Measurements from ENCODE around the gene UVRAG.
A peak's percentile ranks its signal among the peaks of the same experiment; 100 is the strongest.

The UVRAG gene

DNA sequence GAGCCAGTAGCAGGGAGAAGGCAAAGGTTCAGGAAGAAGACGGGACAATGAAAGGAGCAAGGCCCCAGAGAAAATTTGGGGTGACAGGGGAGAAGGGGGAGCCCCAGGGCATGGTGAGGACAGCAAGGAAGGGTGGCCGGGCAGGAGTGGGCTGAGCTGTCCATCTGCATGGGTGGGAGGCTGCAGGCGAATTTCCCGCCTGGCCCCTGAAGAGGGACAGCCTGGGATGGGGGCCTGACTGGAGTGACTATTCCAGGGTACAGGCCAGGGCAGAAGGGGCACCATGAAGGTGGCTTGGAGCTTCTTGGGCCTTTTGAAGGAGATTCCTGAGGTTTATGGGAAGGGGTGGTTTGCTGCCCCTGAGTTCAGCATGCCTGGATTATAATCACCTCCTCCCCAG is 335.1 kb downstream of the UVRAG start:
- Histone ChIP-seq H3K27me3 (no peaks in the 10 kb centered on the region), H3K9me3 (no peaks in the 10 kb centered on the region), H3K27ac (no peak overlapping the region), H3K4me2 (no peak overlapping the region), H3K9ac (no peak overlapping the region), H3K4me3 (no peak overlapping the region), H3K36me3 (no peaks in the 10 kb centered on the region), H4K20me1 (no peaks in the 10 kb centered on the region), H3K4me1 (peaks cover 22% of the 10 kb centered on the region)
- TF ChIP-seq Cebpa-rat (IDR thresholded peaks at IDR 0.05): no peak

DNA sequence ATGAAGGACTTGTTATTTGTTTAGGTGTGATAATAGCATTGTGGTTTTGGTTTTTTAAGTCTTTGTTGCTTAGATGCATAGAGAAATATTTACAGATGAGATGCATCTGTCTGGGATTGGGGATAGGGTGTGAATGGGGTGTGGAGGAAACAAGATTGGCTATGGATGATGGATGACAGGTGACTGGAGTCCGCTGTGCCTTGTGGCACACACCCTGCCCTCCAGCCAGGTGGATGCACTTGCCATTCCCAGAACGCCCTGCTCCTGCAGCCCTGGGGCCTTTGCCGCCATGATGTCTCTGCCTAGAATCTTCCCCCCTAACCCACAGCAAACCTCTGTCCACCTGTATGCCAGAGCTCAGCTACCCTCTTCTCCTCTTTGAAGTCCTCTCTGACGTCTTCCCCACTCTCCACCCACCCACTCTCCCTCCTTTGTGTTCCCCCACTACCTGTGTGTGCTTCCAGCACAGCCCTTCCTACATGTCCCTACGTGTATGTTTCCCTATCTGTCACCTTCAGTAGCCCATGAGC is 336.6 kb downstream of the UVRAG start:
- Histone ChIP-seq H3K9me3 (no peaks in the 10 kb centered on the region), H3K9ac (no peak overlapping the region; the same call in 1 of the 2 replicates), H3K36me3 (no peaks in the 10 kb centered on the region), H3K27me3 (no peaks in the 10 kb centered on the region), H3K4me3 (no peak overlapping the region), H3K27ac (no peak overlapping the region), H4K20me1 (no peaks in the 10 kb centered on the region), H3K4me1 (peaks cover 22% of the 10 kb centered on the region), H3K4me2 (peak overlapping the region; percentile 85)
- TF ChIP-seq Cebpa-rat (IDR thresholded peaks at IDR 0.05): no peak

DNA sequence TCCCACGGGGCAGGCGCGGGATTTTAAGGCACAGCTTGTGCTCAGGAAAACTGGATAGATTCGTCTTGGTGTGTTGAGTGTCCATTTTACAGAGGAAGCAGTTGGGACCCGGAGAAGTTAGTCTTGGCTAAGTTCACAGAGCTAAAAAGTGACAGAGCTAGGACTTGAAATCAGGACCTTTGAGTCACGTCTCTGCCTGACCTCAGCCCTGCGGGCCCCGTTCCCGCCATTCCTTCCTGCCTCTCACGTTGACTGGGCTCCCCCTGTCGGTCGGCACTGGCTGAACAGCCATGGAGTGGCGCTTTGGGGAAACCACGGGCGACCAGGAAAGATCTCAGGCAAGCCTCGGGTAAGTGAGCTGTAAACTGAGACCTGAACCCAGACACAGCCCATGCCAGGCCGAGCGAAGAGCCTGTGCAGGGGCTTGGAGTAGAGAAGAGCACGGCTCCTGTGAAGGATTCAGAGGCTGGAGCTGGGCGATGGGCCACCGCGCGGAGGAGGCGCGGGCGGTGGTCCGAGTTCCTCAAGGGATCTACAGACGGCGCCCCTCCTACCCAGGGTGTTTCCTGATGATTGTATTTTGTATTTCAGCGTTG is 337.2 kb downstream of the UVRAG start:
- no peak for TF ChIP-seq Cebpa-rat (IDR thresholded peaks at IDR 0.05)
- peak overlapping the region; percentile 85 for H3K4me2 ChIP-seq
- H3K4me1 ChIP-seq: peaks cover 22% of the 10 kb centered on the region
- H3K27ac ChIP-seq: peak overlapping the region; percentile 8; the same call in 1 of the 2 replicates
- H3K9me3 ChIP-seq: no peaks in the 10 kb centered on the region
- peak overlapping the region; percentile 60 for H3K9ac ChIP-seq
- H3K27me3 ChIP-seq: no peaks in the 10 kb centered on the region
- H4K20me1 ChIP-seq: no peaks in the 10 kb centered on the region
- no peaks in the 10 kb centered on the region for H3K36me3 ChIP-seq
- peak overlapping the region; percentile 59 for H3K4me3 ChIP-seq

DNA sequence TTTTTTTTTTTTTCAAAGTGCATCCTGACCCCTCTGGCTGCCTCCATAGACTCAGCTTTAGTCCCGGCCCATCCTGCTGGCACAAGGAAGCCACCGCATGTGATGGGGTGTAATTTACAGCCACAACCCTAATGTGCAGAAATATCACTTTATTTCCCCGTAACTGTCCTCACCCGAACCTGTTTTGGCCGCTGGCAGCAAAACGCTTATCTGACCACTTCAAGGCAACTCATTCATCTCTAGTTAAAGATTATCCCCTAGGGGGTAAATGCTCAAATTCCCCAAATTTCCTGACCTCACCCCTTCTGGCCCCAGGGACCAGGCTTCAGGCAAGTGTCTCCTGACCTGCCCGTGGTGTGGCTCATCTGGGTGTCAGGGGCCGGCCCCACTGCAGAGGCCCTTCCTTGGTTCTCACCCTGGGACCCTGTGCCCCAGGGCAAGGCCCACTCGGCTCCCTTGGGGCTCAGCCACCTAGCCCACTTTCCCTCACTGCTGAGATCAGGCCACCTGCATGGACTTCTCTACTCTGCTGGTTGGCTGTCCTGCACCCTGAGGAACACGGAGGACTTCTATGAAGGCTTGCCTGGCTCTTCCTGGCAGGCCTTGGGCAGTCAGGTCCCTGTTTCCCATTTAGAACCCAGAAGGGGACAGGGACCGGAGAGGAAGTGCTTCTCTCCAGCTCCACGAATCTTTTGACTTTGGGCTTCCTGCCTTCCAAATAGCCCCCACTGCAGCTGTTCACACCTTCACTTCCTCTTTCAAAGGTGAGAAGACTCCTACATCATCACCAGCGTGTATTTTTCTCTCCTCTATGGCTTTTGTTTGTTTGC is 337.9 kb downstream of the UVRAG start:
- Histone ChIP-seq H4K20me1 (no peaks in the 10 kb centered on the region), H3K36me3 (no peaks in the 10 kb centered on the region), H3K9ac (peak overlapping the region; percentile 60; the same call in 1 of the 2 replicates), H3K4me2 (peak overlapping the region; percentile 85), H3K27me3 (no peaks in the 10 kb centered on the region), H3K9me3 (no peaks in the 10 kb centered on the region), H3K4me3 (peak overlapping the region; percentile 59), H3K4me1 (peaks cover 22% of the 10 kb centered on the region), H3K27ac (peak overlapping the region; percentile 8; the same call in 1 of the 2 replicates)
- TF ChIP-seq Cebpa-rat (IDR thresholded peaks at IDR 0.05): no peak

DNA sequence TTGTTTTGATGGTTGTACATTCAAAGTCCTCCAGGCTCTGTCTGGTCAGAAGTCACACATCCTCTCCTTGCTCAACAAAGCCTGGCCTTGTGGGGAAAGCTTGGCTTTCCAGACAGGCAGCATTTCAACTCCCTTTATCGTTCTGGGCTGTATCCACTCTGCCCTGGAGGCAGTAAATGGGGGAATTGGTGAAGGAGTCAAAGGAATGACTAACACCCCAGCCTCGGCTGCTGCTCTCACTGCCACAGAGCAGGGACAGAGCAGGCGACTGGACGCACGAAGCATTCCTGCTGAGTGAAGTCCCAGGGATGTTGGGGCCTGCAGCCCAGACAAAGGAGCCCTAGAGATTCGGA is 338.5 kb downstream of the UVRAG start:
- Histone ChIP-seq H3K27ac (no peak overlapping the region), H4K20me1 (no peaks in the 10 kb centered on the region), H3K36me3 (no peaks in the 10 kb centered on the region), H3K9me3 (no peaks in the 10 kb centered on the region), H3K9ac (no peak overlapping the region), H3K4me2 (peak overlapping the region; percentile 85), H3K4me3 (no peak overlapping the region), H3K27me3 (no peaks in the 10 kb centered on the region), H3K4me1 (peaks cover 22% of the 10 kb centered on the region)
- TF ChIP-seq Cebpa-rat (IDR thresholded peaks at IDR 0.05): no peak

DNA sequence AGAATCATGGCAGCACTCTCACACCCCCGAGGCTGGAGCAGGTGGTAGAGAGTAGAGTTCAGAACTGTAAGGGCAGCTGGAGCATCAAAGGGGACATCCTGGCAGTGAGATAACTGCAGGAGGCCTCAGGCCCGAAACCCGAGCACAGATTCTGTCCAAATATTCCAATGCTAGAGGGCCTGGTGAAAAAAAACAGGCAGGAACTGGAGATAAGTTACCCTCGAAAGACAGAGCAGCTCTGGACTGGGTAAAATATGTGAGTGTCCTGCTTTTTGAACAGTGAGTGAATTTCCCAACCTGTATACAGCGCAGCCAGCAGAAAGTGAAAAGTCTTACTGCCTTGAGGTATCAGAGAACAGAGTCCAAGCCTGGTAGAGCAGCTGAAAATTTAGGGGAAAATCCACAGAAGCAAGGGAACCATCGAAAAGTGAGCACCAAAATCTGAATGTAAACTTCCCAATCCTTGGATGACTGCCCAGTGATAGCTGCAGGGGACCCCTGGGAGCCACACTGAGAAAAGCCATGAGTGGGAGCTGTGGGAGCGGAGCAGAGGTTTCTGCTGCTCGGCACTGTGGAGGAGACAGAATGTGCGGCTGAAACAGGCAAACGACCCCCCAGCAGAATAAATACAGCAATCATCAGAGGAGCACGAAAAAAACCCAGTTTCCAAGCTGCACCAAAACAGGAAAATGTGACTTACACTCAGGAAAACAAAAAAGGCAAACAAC is 340.7 kb downstream of the UVRAG start:
- peaks cover 22% of the 10 kb centered on the region for H3K4me1 ChIP-seq
- no peaks in the 10 kb centered on the region for H3K27me3 ChIP-seq
- H4K20me1 ChIP-seq: no peaks in the 10 kb centered on the region
- H3K9me3 ChIP-seq: no peaks in the 10 kb centered on the region
- H3K4me3 ChIP-seq: no peak overlapping the region
- TF ChIP-seq Cebpa-rat (IDR thresholded peaks at IDR 0.05): no peak
- H3K9ac ChIP-seq: no peak overlapping the region
- H3K36me3 ChIP-seq: no peaks in the 10 kb centered on the region
- no peak overlapping the region for H3K27ac ChIP-seq
- H3K4me2 ChIP-seq: no peak overlapping the region

DNA sequence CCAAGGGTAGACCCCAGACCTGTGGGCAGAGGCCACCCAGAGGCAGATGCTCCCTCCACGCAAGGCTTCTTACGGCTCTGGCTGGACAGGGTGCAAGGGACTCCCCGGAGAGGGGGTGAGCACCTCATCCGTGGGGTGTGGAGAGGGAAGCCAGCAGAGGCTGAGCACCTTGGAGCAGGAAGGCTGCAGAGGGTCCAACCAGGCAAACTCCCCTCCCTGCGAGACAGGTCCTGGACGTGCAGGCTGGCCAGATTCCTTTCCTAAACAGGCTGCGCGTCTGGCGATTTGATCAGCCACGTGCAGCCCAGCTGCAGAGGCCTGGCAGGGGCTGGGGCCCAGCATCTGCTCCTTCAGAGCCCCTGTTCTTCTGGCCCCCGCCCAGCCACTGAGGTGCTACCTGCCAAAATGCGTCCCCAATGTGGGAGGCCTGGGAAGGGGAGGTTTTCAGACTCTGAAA is 342.0 kb downstream of the UVRAG start:
- Histone ChIP-seq H3K4me2 (no peak overlapping the region), H3K36me3 (no peaks in the 10 kb centered on the region), H3K9ac (no peak overlapping the region), H3K27me3 (no peaks in the 10 kb centered on the region), H3K9me3 (no peaks in the 10 kb centered on the region), H3K27ac (no peak overlapping the region), H3K4me1 (peaks cover 23% of the 10 kb centered on the region), H4K20me1 (no peaks in the 10 kb centered on the region), H3K4me3 (no peak overlapping the region)
- no peak for TF ChIP-seq Cebpa-rat (IDR thresholded peaks at IDR 0.05)

DNA sequence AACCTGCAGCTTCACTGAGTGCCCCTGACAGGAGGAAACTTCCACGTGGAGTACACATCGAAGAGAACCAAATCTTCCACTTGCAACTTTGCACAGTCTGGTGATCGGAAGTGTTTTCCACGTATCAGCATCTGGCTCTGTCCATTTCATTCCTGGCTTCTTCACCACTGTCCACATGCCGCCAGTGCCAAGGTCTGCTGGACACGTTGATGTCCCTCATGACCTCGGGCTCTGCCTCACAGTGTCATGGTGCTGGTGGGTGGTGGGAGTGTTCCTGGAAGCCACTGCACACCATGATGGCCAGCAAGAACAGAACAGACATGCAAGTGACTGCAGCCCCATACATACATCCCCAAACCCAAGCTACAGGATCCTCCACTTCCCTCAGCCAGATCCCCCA is 342.9 kb downstream of the UVRAG start:
- Histone ChIP-seq H3K9ac (no peak overlapping the region), H3K36me3 (no peaks in the 10 kb centered on the region), H3K4me1 (peaks cover 14% of the 10 kb centered on the region), H3K27ac (no peak overlapping the region), H3K4me2 (no peak overlapping the region), H3K4me3 (no peak overlapping the region), H3K27me3 (no peaks in the 10 kb centered on the region), H3K9me3 (no peaks in the 10 kb centered on the region), H4K20me1 (no peaks in the 10 kb centered on the region)
- no peak for TF ChIP-seq Cebpa-rat (IDR thresholded peaks at IDR 0.05)

DNA sequence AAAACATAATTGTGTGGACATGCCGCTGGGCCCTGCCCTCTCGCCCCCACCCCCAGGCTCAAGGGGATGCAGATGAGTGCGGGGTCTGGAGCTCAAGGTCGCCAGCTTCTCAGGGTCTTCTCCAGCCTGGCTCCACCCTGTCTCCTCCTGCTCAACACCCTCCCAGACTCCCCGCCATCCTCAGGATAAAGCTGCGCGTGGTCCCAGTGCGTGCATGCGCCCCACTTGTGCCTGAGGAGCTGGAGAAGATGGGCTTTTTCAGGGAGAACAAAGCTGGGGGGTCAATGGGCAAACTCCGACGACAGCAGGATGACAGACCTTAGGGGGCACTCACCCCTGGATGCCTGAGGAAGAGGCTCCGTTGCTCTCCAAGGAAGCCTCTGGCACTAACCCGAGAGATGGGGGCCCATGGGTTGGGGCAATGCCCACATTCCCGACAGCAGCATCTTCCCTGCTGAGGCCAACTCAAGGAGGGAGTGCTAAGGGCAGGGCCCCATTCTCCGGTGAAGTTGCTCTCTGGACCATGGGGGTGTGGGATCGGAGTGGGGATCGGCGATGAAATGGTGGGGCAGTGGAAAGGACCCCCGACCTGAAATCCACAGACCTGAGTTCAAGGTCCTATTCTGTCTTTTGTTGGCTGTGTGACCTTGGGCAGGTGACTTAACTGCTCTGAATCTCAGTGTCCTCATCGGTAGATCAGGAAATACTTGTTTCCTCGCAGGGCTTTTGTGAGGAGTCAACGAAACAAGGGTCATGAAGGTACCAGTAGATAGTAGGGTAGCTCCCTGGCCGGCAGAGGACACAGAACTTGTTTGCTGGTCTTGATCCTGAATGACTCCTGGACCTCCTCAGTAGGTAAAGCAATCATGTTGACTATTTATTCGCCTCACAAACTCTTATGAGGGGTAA is 343.6 kb downstream of the UVRAG start:
- Histone ChIP-seq H3K27me3 (no peaks in the 10 kb centered on the region), H3K4me3 (no peak overlapping the region), H3K9ac (no peak overlapping the region), H3K4me2 (no peak overlapping the region), H3K9me3 (no peaks in the 10 kb centered on the region), H3K36me3 (no peaks in the 10 kb centered on the region), H3K4me1 (peaks cover 6% of the 10 kb centered on the region; the same call in 1 of the 2 replicates), H4K20me1 (no peaks in the 10 kb centered on the region), H3K27ac (no peak overlapping the region)
- TF ChIP-seq Cebpa-rat (IDR thresholded peaks at IDR 0.05): no peak

All from BLaER1 (cell line).